ENCODE results near the gene PTPRJ. TPM values are rescaled to one million over a fixed set of nuclear protein-coding genes. Genes with fewer than 3 reads are reported as not detected.

Gene PTPRJ
- total and polyA plus RNA-seq, 9 of the 15 experiments (the other 6 are each of a cell fraction or from before 2014, with no cell fraction given): 0.56 to 10.7 (median 4.8) TPM

DNA sequence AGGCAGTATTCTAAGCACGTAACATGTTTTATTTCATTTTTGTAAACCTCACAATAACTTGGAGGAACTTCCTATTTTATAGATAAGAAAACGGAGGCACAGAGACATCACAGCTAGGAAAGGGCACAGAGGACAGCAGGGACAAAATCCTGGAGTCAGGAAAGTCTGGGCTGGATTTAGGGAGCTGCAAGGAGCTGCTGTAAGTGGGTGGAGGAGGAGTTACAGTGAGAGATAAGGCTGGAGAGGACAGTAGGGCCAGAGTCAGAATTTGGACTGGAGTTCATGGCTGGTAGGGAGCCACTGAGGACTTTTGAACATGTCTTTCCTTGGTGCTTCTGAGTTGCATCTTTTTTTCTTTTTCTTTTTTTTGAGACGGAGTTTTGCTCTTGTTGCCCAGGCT, 32.2 kb upstream of the PTPRJ start (continued):
- TF ChIP-seq, protein P1, sequence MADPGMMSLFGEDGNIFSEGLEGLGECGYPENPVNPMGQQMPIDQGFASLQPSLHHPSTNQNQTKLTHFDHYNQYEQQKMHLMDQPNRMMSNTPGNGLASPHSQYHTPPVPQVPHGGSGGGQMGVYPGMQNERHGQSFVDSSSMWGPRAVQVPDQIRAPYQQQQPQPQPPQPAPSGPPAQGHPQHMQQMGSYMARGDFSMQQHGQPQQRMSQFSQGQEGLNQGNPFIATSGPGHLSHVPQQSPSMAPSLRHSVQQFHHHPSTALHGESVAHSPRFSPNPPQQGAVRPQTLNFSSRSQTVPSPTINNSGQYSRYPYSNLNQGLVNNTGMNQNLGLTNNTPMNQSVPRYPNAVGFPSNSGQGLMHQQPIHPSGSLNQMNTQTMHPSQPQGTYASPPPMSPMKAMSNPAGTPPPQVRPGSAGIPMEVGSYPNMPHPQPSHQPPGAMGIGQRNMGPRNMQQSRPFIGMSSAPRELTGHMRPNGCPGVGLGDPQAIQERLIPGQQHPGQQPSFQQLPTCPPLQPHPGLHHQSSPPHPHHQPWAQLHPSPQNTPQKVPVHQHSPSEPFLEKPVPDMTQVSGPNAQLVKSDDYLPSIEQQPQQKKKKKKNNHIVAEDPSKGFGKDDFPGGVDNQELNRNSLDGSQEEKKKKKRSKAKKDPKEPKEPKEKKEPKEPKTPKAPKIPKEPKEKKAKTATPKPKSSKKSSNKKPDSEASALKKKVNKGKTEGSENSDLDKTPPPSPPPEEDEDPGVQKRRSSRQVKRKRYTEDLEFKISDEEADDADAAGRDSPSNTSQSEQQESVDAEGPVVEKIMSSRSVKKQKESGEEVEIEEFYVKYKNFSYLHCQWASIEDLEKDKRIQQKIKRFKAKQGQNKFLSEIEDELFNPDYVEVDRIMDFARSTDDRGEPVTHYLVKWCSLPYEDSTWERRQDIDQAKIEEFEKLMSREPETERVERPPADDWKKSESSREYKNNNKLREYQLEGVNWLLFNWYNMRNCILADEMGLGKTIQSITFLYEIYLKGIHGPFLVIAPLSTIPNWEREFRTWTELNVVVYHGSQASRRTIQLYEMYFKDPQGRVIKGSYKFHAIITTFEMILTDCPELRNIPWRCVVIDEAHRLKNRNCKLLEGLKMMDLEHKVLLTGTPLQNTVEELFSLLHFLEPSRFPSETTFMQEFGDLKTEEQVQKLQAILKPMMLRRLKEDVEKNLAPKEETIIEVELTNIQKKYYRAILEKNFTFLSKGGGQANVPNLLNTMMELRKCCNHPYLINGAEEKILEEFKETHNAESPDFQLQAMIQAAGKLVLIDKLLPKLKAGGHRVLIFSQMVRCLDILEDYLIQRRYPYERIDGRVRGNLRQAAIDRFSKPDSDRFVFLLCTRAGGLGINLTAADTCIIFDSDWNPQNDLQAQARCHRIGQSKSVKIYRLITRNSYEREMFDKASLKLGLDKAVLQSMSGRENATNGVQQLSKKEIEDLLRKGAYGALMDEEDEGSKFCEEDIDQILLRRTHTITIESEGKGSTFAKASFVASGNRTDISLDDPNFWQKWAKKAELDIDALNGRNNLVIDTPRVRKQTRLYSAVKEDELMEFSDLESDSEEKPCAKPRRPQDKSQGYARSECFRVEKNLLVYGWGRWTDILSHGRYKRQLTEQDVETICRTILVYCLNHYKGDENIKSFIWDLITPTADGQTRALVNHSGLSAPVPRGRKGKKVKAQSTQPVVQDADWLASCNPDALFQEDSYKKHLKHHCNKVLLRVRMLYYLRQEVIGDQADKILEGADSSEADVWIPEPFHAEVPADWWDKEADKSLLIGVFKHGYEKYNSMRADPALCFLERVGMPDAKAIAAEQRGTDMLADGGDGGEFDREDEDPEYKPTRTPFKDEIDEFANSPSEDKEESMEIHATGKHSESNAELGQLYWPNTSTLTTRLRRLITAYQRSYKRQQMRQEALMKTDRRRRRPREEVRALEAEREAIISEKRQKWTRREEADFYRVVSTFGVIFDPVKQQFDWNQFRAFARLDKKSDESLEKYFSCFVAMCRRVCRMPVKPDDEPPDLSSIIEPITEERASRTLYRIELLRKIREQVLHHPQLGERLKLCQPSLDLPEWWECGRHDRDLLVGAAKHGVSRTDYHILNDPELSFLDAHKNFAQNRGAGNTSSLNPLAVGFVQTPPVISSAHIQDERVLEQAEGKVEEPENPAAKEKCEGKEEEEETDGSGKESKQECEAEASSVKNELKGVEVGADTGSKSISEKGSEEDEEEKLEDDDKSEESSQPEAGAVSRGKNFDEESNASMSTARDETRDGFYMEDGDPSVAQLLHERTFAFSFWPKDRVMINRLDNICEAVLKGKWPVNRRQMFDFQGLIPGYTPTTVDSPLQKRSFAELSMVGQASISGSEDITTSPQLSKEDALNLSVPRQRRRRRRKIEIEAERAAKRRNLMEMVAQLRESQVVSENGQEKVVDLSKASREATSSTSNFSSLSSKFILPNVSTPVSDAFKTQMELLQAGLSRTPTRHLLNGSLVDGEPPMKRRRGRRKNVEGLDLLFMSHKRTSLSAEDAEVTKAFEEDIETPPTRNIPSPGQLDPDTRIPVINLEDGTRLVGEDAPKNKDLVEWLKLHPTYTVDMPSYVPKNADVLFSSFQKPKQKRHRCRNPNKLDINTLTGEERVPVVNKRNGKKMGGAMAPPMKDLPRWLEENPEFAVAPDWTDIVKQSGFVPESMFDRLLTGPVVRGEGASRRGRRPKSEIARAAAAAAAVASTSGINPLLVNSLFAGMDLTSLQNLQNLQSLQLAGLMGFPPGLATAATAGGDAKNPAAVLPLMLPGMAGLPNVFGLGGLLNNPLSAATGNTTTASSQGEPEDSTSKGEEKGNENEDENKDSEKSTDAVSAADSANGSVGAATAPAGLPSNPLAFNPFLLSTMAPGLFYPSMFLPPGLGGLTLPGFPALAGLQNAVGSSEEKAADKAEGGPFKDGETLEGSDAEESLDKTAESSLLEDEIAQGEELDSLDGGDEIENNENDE (IDR thresholded peaks at IDR 0.05; ENCODE audit: low read depth, low read length): no peak
- TF ChIP-seq, protein P2, sequence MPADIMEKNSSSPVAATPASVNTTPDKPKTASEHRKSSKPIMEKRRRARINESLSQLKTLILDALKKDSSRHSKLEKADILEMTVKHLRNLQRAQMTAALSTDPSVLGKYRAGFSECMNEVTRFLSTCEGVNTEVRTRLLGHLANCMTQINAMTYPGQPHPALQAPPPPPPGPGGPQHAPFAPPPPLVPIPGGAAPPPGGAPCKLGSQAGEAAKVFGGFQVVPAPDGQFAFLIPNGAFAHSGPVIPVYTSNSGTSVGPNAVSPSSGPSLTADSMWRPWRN (IDR thresholded peaks at IDR 0.05; ENCODE audit: low read depth): 0 out of 2 replicates have a peak, but pooled peaks have one; percentile 30
- peak; percentile 28; the same call in 1 of the 2 replicates for TF ChIP-seq CXXC5 (CRISPR knock-in tag; IDR thresholded peaks at IDR 0.05)
- TF ChIP-seq, protein P3, sequence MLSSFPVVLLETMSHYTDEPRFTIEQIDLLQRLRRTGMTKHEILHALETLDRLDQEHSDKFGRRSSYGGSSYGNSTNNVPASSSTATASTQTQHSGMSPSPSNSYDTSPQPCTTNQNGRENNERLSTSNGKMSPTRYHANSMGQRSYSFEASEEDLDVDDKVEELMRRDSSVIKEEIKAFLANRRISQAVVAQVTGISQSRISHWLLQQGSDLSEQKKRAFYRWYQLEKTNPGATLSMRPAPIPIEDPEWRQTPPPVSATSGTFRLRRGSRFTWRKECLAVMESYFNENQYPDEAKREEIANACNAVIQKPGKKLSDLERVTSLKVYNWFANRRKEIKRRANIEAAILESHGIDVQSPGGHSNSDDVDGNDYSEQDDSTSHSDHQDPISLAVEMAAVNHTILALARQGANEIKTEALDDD (IDR thresholded peaks at IDR 0.05): no peak
- 0 out of 2 replicates have a peak, but pooled peaks have one; percentile 30 for TF ChIP-seq MYC (IDR thresholded peaks at IDR 0.05; ENCODE audit: low read depth, low read length)
- no peak for TF ChIP-seq MYC (CRISPR knock-in tag; IDR thresholded peaks at IDR 0.05; ENCODE audit: borderline replicate concordance, low read depth)
- TF ChIP-seq, protein P4, sequence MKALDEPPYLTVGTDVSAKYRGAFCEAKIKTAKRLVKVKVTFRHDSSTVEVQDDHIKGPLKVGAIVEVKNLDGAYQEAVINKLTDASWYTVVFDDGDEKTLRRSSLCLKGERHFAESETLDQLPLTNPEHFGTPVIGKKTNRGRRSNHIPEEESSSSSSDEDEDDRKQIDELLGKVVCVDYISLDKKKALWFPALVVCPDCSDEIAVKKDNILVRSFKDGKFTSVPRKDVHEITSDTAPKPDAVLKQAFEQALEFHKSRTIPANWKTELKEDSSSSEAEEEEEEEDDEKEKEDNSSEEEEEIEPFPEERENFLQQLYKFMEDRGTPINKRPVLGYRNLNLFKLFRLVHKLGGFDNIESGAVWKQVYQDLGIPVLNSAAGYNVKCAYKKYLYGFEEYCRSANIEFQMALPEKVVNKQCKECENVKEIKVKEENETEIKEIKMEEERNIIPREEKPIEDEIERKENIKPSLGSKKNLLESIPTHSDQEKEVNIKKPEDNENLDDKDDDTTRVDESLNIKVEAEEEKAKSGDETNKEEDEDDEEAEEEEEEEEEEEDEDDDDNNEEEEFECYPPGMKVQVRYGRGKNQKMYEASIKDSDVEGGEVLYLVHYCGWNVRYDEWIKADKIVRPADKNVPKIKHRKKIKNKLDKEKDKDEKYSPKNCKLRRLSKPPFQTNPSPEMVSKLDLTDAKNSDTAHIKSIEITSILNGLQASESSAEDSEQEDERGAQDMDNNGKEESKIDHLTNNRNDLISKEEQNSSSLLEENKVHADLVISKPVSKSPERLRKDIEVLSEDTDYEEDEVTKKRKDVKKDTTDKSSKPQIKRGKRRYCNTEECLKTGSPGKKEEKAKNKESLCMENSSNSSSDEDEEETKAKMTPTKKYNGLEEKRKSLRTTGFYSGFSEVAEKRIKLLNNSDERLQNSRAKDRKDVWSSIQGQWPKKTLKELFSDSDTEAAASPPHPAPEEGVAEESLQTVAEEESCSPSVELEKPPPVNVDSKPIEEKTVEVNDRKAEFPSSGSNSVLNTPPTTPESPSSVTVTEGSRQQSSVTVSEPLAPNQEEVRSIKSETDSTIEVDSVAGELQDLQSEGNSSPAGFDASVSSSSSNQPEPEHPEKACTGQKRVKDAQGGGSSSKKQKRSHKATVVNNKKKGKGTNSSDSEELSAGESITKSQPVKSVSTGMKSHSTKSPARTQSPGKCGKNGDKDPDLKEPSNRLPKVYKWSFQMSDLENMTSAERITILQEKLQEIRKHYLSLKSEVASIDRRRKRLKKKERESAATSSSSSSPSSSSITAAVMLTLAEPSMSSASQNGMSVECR (CRISPR knock-in tag; IDR thresholded peaks at IDR 0.05): no peak

Measured in K562 (cell line).